ENCODE results near the gene RPS15A.

Gene RPS15A

GRCh38 chr16:18805257-18805773 is 15.2 kb upstream of the RPS15A start:
- Histone ChIP-seq H3K36me3 (ENCODE audit: control insufficient read depth, insufficient read depth, low read length) (peaks cover 14% of the 10 kb centered on the region), H3K27me3 (ENCODE audit: control insufficient read depth, insufficient read depth, low read length) (no peaks in the 10 kb centered on the region), H3K9ac (ENCODE audit: low read length) (no peak overlapping the region), H3K27ac (ENCODE audit: low read depth, low read length) (no peak overlapping the region), H3K4me3 (ENCODE audit: low read length) (no peak overlapping the region), H3K4me1 (ENCODE audit: control insufficient read depth, insufficient read depth, low read length) (peaks cover under 1% of the 10 kb centered on the region)

- Histone ChIP-seq H3K27ac (ENCODE audit: low read depth, low read length) (no peak overlapping the region), H3K9ac (ENCODE audit: low read length) (no peak overlapping the region), H3K36me3 (ENCODE audit: control insufficient read depth, insufficient read depth, low read length) (peaks cover 10% of the 10 kb centered on the region), H3K4me1 (ENCODE audit: control insufficient read depth, insufficient read depth, low read length) (peaks cover 8% of the 10 kb centered on the region), H3K4me3 (ENCODE audit: low read length) (no peak overlapping the region), H3K27me3 (ENCODE audit: control insufficient read depth, insufficient read depth, low read length) (no peaks in the 10 kb centered on the region)
Observed at GRCh38 chr16:18804540-18804939, 14.4 kb upstream of the RPS15A start.

- no peak overlapping the region for H3K9ac ChIP-seq (ENCODE audit: low read length)
- peaks cover 5% of the 10 kb centered on the region for H3K36me3 ChIP-seq (ENCODE audit: control insufficient read depth, insufficient read depth, low read length)
- H3K4me3 ChIP-seq (ENCODE audit: low read length): no peak overlapping the region
- H3K27ac ChIP-seq (ENCODE audit: low read depth, low read length): no peak overlapping the region
- no peaks in the 10 kb centered on the region for H3K27me3 ChIP-seq (ENCODE audit: control insufficient read depth, insufficient read depth, low read length)
- peaks cover 10% of the 10 kb centered on the region for H3K4me1 ChIP-seq (ENCODE audit: control insufficient read depth, insufficient read depth, low read length)
Observed at GRCh38 chr16:18803569-18804462, 13.7 kb upstream of the RPS15A start.

DNA sequence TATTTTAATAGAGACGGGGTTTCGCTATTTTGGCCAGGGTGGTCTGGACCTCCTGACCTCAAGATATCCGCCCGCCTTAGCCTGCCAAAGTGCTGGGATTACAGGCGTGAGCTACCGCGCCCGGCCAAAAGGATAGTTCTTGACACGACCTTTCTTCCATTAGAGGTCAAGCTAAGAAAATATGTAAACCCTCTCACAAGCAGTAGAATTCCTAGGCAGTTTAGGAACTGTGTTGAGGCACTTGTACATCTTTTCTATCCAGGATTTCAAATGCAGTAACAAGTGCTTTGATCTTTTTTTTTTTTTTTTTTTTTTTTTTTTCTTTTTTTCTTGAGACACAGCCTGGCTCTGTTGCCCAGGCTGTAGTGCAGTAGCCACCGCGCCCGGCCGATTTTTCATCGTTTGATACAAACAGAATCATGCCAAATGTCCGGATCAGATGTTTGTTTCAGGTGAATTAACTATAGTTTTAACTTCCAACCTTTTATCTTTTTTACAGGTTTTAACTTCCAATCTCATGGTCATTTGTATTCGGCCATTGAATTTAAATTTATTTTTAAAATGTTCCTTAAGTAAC is 12.7 kb upstream of the RPS15A start:
- Histone ChIP-seq H3K27me3 (ENCODE audit: control insufficient read depth, insufficient read depth, low read length) (no peaks in the 10 kb centered on the region), H3K9ac (ENCODE audit: low read length) (no peak overlapping the region), H3K4me3 (ENCODE audit: low read length) (no peak overlapping the region), H3K4me1 (ENCODE audit: control insufficient read depth, insufficient read depth, low read length) (peaks cover 10% of the 10 kb centered on the region), H3K36me3 (ENCODE audit: control insufficient read depth, insufficient read depth, low read length) (peaks cover 4% of the 10 kb centered on the region), H3K27ac (ENCODE audit: low read depth, low read length) (no peak overlapping the region)

DNA sequence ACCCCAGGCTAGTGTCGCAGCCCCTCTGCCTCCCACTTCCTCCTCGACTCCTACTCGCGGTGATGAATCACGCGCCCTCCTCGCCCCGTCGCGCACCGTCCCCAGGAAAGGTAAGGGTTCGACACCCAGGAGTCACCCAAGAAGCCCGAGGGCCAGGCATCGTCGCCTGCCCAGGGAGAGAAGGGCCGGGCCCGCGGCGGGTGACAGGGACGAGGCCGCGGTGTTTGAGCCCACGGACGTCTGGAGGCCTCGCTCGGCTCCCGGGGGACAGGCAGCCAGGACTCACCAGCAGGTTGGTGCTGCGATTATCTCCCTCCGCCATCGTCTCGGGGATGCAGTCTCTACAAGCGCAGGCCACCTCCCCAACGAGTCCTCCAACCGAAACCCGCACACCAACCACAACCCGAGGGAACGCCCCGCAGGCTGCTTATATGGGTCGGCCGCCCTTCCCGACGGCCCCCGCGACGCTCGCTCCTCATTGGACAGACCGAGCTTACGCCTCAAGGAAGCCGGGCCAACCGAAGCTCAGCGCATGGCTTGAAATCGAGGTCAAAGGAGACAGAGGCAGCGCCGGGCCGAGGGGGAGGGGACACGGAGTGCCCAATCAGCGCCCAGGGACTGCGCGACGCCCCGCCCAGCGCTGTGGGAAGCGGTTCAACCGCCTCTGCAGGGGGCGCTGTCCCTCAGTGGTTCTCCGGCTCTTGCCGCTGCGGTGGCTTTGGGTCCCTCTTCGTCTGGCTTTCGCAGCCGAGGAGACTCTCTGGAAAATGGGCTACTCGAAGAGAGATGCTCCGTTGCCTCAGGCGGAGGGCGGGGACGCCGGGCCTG is 11.2 kb upstream of the RPS15A start, which contains the start of gene ARL6IP1:
Gene ARL6IP1 (minus strand): TSS at position 405 of the 828 bp plus-strand sequence. CDS start 83 bp downstream, at position 322.
- peak within 1 kb of the TSS; percentile 100 for H3K4me3 ChIP-seq (ENCODE audit: low read length)
- peak within 1 kb of the TSS; percentile 94 for H3K27ac ChIP-seq (ENCODE audit: low read depth, low read length)
- H3K36me3 ChIP-seq (ENCODE audit: control insufficient read depth, insufficient read depth, low read length): peaks cover under 1% of the 10 kb centered on the region
- H3K9ac ChIP-seq (ENCODE audit: low read length): peak within 1 kb of the TSS; percentile 80
- peaks cover 10% of the 10 kb centered on the region for H3K4me1 ChIP-seq (ENCODE audit: control insufficient read depth, insufficient read depth, low read length)
- no peaks in the 10 kb centered on the region for H3K27me3 ChIP-seq (ENCODE audit: control insufficient read depth, insufficient read depth, low read length)

GRCh38 chr16:18800775-18801144 is 10.6 kb upstream of the RPS15A start:
- peaks cover 10% of the 10 kb centered on the region for H3K4me1 ChIP-seq (ENCODE audit: control insufficient read depth, insufficient read depth, low read length)
- H3K36me3 ChIP-seq (ENCODE audit: control insufficient read depth, insufficient read depth, low read length): peaks cover 4% of the 10 kb centered on the region

GRCh38 chr16:18800293-18800692 is 10.2 kb upstream of the RPS15A start:
- Histone ChIP-seq H3K4me3 (ENCODE audit: low read length) (peak overlapping the region; percentile 100), H3K27ac (ENCODE audit: low read depth, low read length) (no peak overlapping the region)

More at GRCh38 chr16:18800775-18801144, 10.6 kb upstream of the RPS15A start:
- Histone ChIP-seq H3K27me3 (ENCODE audit: control insufficient read depth, insufficient read depth, low read length) (no peaks in the 10 kb centered on the region), H3K4me3 (ENCODE audit: low read length) (peak overlapping the region; percentile 100), H3K27ac (ENCODE audit: low read depth, low read length) (peak overlapping the region; percentile 94), H3K9ac (ENCODE audit: low read length) (peak overlapping the region; percentile 80)

GRCh38 chr16:18799500-18799899 is 9.4 kb upstream of the RPS15A start:
- Histone ChIP-seq H3K36me3 (ENCODE audit: control insufficient read depth, insufficient read depth, low read length) (peaks cover 5% of the 10 kb centered on the region), H3K4me1 (ENCODE audit: control insufficient read depth, insufficient read depth, low read length) (peaks cover 10% of the 10 kb centered on the region), H3K4me3 (ENCODE audit: low read length) (no peak overlapping the region), H3K27me3 (ENCODE audit: control insufficient read depth, insufficient read depth, low read length) (no peaks in the 10 kb centered on the region), H3K27ac (ENCODE audit: low read depth, low read length) (no peak overlapping the region), H3K9ac (ENCODE audit: low read length) (no peak overlapping the region)

More at GRCh38 chr16:18800293-18800692, 10.2 kb upstream of the RPS15A start:
- H3K27me3 ChIP-seq (ENCODE audit: control insufficient read depth, insufficient read depth, low read length): no peaks in the 10 kb centered on the region
- peak overlapping the region; percentile 80 for H3K9ac ChIP-seq (ENCODE audit: low read length)
- peaks cover 4% of the 10 kb centered on the region for H3K36me3 ChIP-seq (ENCODE audit: control insufficient read depth, insufficient read depth, low read length)
- H3K4me1 ChIP-seq (ENCODE audit: control insufficient read depth, insufficient read depth, low read length): peaks cover 10% of the 10 kb centered on the region

DNA sequence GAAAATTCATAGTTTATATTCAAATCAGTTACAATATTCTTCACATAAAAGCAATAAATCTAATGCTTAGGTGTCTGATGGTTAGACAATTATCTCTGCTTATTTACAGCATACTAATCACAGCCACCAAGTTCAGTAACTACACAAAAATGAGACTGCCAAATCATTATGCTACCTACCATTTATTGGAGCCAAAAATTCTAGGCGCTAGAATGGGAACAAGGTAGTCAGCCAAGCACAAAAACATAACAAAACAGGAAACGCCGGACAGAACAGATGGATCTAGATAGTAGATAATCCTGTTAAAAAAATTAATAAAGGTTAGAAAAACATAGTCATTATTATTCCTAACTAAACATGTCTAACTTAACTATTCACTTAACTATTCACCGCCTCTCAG is 7.6 kb upstream of the RPS15A start:
- Histone ChIP-seq H3K4me1 (ENCODE audit: control insufficient read depth, insufficient read depth, low read length) (peaks cover 10% of the 10 kb centered on the region), H3K27ac (ENCODE audit: low read depth, low read length) (no peak overlapping the region), H3K9ac (ENCODE audit: low read length) (no peak overlapping the region), H3K4me3 (ENCODE audit: low read length) (no peak overlapping the region), H3K36me3 (ENCODE audit: control insufficient read depth, insufficient read depth, low read length) (peaks cover 12% of the 10 kb centered on the region), H3K27me3 (ENCODE audit: control insufficient read depth, insufficient read depth, low read length) (no peaks in the 10 kb centered on the region)

DNA sequence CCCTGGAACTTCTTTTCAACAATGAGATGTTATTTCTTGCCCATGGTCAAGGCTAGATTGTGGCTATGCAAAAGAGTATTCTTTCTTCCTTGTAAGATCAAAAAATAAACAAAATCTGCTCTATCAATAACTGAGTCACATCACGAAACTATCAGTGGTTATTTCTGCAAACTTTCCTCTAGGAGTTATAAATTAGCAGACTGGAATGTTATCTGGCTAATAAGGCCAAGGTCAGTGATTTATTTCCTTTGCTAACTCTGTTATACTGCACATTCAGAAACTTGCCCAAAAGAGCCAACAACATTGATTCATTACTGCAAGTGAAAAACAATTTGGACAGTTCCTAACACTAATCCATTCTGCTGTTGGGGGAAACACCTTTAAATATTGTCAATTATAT is 6.2 kb upstream of the RPS15A start:
- Histone ChIP-seq H3K27ac (ENCODE audit: low read depth, low read length) (no peak overlapping the region), H3K36me3 (ENCODE audit: control insufficient read depth, insufficient read depth, low read length) (peaks cover 12% of the 10 kb centered on the region), H3K9ac (ENCODE audit: low read length) (no peak overlapping the region), H3K27me3 (ENCODE audit: control insufficient read depth, insufficient read depth, low read length) (no peaks in the 10 kb centered on the region), H3K4me1 (ENCODE audit: control insufficient read depth, insufficient read depth, low read length) (peaks cover 10% of the 10 kb centered on the region), H3K4me3 (ENCODE audit: low read length) (no peak overlapping the region)

GRCh38 chr16:18792836-18793433 is 2.8 kb upstream of the RPS15A start:
- no peak overlapping the region for H3K4me3 ChIP-seq (ENCODE audit: low read length)
- H3K27ac ChIP-seq (ENCODE audit: low read depth, low read length): no peak overlapping the region
- peaks cover 18% of the 10 kb centered on the region for H3K36me3 ChIP-seq (ENCODE audit: control insufficient read depth, insufficient read depth, low read length)
- H3K4me1 ChIP-seq (ENCODE audit: control insufficient read depth, insufficient read depth, low read length): peaks cover 9% of the 10 kb centered on the region
- H3K27me3 ChIP-seq (ENCODE audit: control insufficient read depth, insufficient read depth, low read length): no peaks in the 10 kb centered on the region
- no peak overlapping the region for H3K9ac ChIP-seq (ENCODE audit: low read length)

DNA sequence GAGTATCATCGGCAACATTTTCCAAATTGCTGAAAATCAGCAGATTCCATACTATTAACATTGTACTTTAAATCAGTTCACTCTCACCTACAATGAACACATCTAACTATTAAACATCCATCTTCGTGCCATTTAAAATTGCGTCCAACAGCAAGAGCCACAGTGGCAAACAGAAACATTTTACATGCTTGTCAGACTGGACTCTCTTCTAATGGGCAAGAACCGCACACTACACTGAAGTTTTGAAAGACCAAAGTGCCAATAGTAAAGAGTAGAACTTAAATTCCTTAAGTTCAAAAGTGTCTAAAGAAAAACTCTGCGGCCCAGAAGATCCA is 652 bp downstream of the RPS15A start:
- Histone ChIP-seq H3K4me1 (ENCODE audit: control insufficient read depth, insufficient read depth, low read length) (peaks cover 12% of the 10 kb centered on the region), H3K4me3 (ENCODE audit: low read length) (peak overlapping the region; percentile 95), H3K27ac (ENCODE audit: low read depth, low read length) (peak overlapping the region; percentile 84), H3K27me3 (ENCODE audit: control insufficient read depth, insufficient read depth, low read length) (no peaks in the 10 kb centered on the region), H3K9ac (ENCODE audit: low read length) (peak overlapping the region; percentile 97), H3K36me3 (ENCODE audit: control insufficient read depth, insufficient read depth, low read length) (peaks cover 18% of the 10 kb centered on the region)
